GM23338 (cell line): ENCODE data around the gene SMARCC1. TPM values are rescaled to one million over a fixed set of nuclear protein-coding genes. Genes with fewer than 3 reads are reported as not detected.

Source experiments
- ATAC-seq: fragments of 200-7000 bp; cut with Tn5 transposase; 3 replicates; pipeline ENCODE4 v1.9.1; 2020
- DNase-seq: peaks from one replicate; pipeline ENCODE4 v3.0.0-alpha.2; 2015; ENCODE audit warnings: low spot score
- H2AFZ ChIP-seq: fragments of 200-600 bp; sonication (generic); 2 replicates; pipeline ENCODE4 v1.8.0; 2016; ENCODE audit warnings: antibody characterized with exemption, mild to moderate bottlenecking, moderate library complexity
- H3F3A ChIP-seq: fragments of 200-600 bp; sonication (generic); replicated peaks from 2 replicates; pipeline ENCODE4 v1.8.0; 2017; ENCODE audit warnings: antibody characterized with exemption, mixed run types, low read depth
- H3K27ac ChIP-seq: fragments of 200-600 bp; sonication (generic); 2 replicates; pipeline ENCODE4 v1.6.1; 2016; ENCODE audit warnings: low read depth
- H3K27me3 ChIP-seq: fragments of 200-600 bp; sonication (generic); 2 replicates; pipeline ENCODE4 v1.8.0; 2016; ENCODE audit warnings: mild to moderate bottlenecking, mixed run types, moderate library complexity; ENCODE audit not compliant: insufficient read depth
- H3K36me3 ChIP-seq: fragments of 200-600 bp; sonication (generic); 2 replicates; pipeline ENCODE4 v1.8.0; 2016; ENCODE audit warnings: mild to moderate bottlenecking; ENCODE audit not compliant: insufficient read depth
- H3K4me1 ChIP-seq: fragments of 200-600 bp; sonication (generic); 2 replicates; pipeline ENCODE4 v1.8.0; 2016; ENCODE audit warnings: mild to moderate bottlenecking, moderate library complexity; ENCODE audit not compliant: insufficient read depth
- H3K4me2 ChIP-seq: fragments of 200-600 bp; sonication (generic); 2 replicates; pipeline ENCODE4 v1.7.1; 2017; ENCODE audit warnings: mixed run types
- H3K4me3 ChIP-seq: fragments of 200-600 bp; sonication (generic); 2 replicates; pipeline ENCODE4 v1.6.1; 2016; ENCODE audit warnings: mixed run types
- H3K79me2 ChIP-seq: fragments of 200-600 bp; sonication (generic); replicated peaks from 2 replicates; pipeline ENCODE4 v1.8.0; 2017; ENCODE audit warnings: mild to moderate bottlenecking; ENCODE audit not compliant: insufficient read depth
- H3K9me2 ChIP-seq: fragments of 200-600 bp; sonication (generic); 2 replicates; pipeline ENCODE4 v1.8.0; 2017; ENCODE audit not compliant: insufficient read depth
- H4K20me1 ChIP-seq: fragments of 200-600 bp; sonication (generic); replicated peaks from 2 replicates; pipeline ENCODE4 v1.8.0; 2017; ENCODE audit warnings: mild to moderate bottlenecking; ENCODE audit not compliant: insufficient read depth
- H3K27ac Mint-ChIP-seq: 2 replicates; pipeline ENCODE4 v1.8.0; 2020; ENCODE audit warnings: inconsistent platforms, mild to moderate bottlenecking, moderate library complexity, mixed read lengths
- H3K27me3 Mint-ChIP-seq: 3 replicates; pipeline ENCODE4 v1.8.0; 2022; ENCODE audit warnings: low read depth, mild to moderate bottlenecking, moderate library complexity, mixed read lengths, inconsistent platforms; ENCODE audit not compliant: insufficient read depth, poor library complexity
- H3K36me3 Mint-ChIP-seq: 3 replicates; pipeline ENCODE4 v1.8.0; 2021; ENCODE audit warnings: low read depth, mild to moderate bottlenecking, inconsistent platforms, moderate library complexity, mixed read lengths
- H3K4me1 Mint-ChIP-seq: 3 replicates; pipeline ENCODE4 v1.8.0; 2020; ENCODE audit warnings: mild to moderate bottlenecking, inconsistent platforms, mixed read lengths
- H3K4me3 Mint-ChIP-seq: 3 replicates; pipeline ENCODE4 v1.8.0; 2021; ENCODE audit warnings: moderate library complexity, mild to moderate bottlenecking, inconsistent platforms, mixed read lengths
- H3K9me3 Mint-ChIP-seq: 3 replicates; pipeline ENCODE4 v1.8.0; 2020; ENCODE audit warnings: moderate library complexity, mild to moderate bottlenecking, inconsistent platforms, mixed read lengths
- CREB1 ChIP-seq: fragments of 250-450 bp; sonication (Bioruptor Pico); IDR thresholded peaks from 2 replicates; pipeline ENCODE4 v1.5.0; 2020; ENCODE audit warnings: low read depth, mild to moderate bottlenecking, moderate library complexity
- ETS1 ChIP-seq: IDR thresholded peaks from 2 replicates; pipeline ENCODE4 v1.6.1; 2016; ENCODE audit warnings: antibody characterized with exemption
- EZH2 ChIP-seq: fragments of 200-600 bp; sonication (generic); IDR thresholded peaks from one replicate; pipeline ENCODE4 v1.8.0; 2017; ENCODE audit warnings: antibody characterized with exemption, mild to moderate bottlenecking, low read depth; ENCODE audit not compliant: unreplicated experiment
- EZH2phosphoT487 ChIP-seq: fragments of 200-600 bp; sonication (generic); IDR thresholded peaks from one replicate; pipeline ENCODE4 v1.8.1; 2018; ENCODE audit warnings: antibody characterized with exemption; ENCODE audit not compliant: unreplicated experiment
- JUNB ChIP-seq: IDR thresholded peaks from one replicate; pipeline ENCODE4 v1.6.1; 2016; ENCODE audit warnings: antibody characterized with exemption; ENCODE audit not compliant: unreplicated experiment
- NANOG ChIP-seq: IDR thresholded peaks from 2 replicates; pipeline ENCODE4 v1.6.1; 2016; ENCODE audit warnings: antibody characterized with exemption, borderline replicate concordance
- POLR2AphosphoS5 ChIP-seq: IDR thresholded peaks from 2 replicates; pipeline ENCODE4 v1.6.1; 2016; ENCODE audit warnings: antibody characterized with exemption, low read depth
- REST ChIP-seq: IDR thresholded peaks from one replicate; pipeline ENCODE4 v1.6.1; 2018; ENCODE audit warnings: antibody characterized with exemption; ENCODE audit not compliant: unreplicated experiment
- STAT1 ChIP-seq: IDR thresholded peaks from one replicate; pipeline ENCODE4 v1.6.1; 2016; ENCODE audit warnings: antibody characterized with exemption; ENCODE audit not compliant: unreplicated experiment
- ZNF114 ChIP-seq: fragments of 250-450 bp; sonication (Bioruptor Pico); IDR thresholded peaks from 2 replicates; pipeline ENCODE4 v1.5.0; 2020; ENCODE audit warnings: mild to moderate bottlenecking, moderate library complexity
- ZNF331 ChIP-seq: fragments of 250-450 bp; sonication (Bioruptor Pico); IDR thresholded peaks from 2 replicates; pipeline ENCODE4 v1.5.0; 2020; ENCODE audit warnings: low read depth, mild to moderate bottlenecking, moderate library complexity
- ZNF462 ChIP-seq: fragments of 250-450 bp; sonication (Bioruptor Pico); IDR thresholded peaks from 2 replicates; pipeline ENCODE4 v1.5.0; 2020; ENCODE audit warnings: mild to moderate bottlenecking, moderate library complexity
- polyA plus RNA-seq: library from polyadenylated mRNA; unstranded; fragments of >200 nt; fragmentation: Nextera tagmentation; extraction: Ambion mirVana; gene quantifications from 2 replicates; pipeline ENCODE4 v1.2.1, GENCODE V29; 2016
- total RNA-seq: library from RNA; depleted of rRNA; stranded (reverse); fragments of >200 nt; shearing (Covaris generic); gene quantifications from 2 replicates; pipeline ENCODE4 v1.2.3, GENCODE V29; 2014
- TF ChIP-seq, protein P1 (sequence below), 2 experiments: fragments of 200-600 bp in 1 of 2; sonication (generic) in 1 of 2; conservative IDR thresholded peaks; 2 replicates each; pipeline versions ENCODE4 v1.5.1 to v1.6.1; 2016 to 2017; ENCODE audit warnings: antibody characterized with exemption in 2 of 2, low read depth in 2 of 2, mild to moderate bottlenecking in 2 of 2, moderate library complexity in 1 of 2

SMARCC1 gene
- total and polyA plus RNA-seq, 2 experiments from 2014 or later = 105 to 171 TPM

DNA sequence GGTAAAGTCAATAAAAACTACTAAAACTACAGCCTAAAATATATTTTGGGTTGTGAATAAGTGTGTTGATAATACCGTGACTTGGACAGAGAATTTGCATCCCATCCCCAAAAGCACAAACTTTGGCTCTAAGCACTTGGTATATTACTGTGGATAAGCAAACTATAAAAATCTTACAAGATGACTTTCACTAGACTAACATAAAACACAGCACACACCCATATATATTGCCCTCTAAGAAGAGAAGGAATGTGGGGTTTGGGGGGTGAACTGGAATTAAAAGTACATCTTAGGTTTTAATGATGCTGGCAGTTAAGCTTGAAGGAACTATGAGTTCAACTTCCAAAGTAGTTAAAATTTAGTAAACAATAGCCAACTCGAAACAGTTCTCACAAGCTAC, 174.4 kb downstream of the SMARCC1 start:
- Histone ChIP-seq H3K36me3 (peaks cover 56% of the 10 kb centered on the region), H3K27ac (no peak overlapping the region), H3K4me2 (no peak overlapping the region), H3K79me2 (peaks cover 24% of the 10 kb centered on the region), H3K4me1 (no peaks in the 10 kb centered on the region), H3K27me3 (no peaks in the 10 kb centered on the region), H3K9me2 (no peaks in the 10 kb centered on the region), H4K20me1 (peaks cover 20% of the 10 kb centered on the region; the same call in 1 of the 2 replicates), H3F3A (peaks cover 9% of the 10 kb centered on the region; the same call in 1 of the 2 replicates), H3K4me3 (no peak overlapping the region), H2AFZ (no peak overlapping the region)
- TF ChIP-seq ZNF462 (CRISPR knock-in tag) (no peak), ZNF114 (CRISPR knock-in tag) (no peak), EZH2 (no peak), NANOG (no peak), REST (no peak), JUNB (no peak), CREB1 (CRISPR knock-in tag) (no peak), POLR2AphosphoS5 (no peak), ETS1 (no peak), STAT1 (no peak), ZNF331 (CRISPR knock-in tag) (no peak), EZH2phosphoT487 (no peak)
- TF ChIP-seq, protein P1, sequence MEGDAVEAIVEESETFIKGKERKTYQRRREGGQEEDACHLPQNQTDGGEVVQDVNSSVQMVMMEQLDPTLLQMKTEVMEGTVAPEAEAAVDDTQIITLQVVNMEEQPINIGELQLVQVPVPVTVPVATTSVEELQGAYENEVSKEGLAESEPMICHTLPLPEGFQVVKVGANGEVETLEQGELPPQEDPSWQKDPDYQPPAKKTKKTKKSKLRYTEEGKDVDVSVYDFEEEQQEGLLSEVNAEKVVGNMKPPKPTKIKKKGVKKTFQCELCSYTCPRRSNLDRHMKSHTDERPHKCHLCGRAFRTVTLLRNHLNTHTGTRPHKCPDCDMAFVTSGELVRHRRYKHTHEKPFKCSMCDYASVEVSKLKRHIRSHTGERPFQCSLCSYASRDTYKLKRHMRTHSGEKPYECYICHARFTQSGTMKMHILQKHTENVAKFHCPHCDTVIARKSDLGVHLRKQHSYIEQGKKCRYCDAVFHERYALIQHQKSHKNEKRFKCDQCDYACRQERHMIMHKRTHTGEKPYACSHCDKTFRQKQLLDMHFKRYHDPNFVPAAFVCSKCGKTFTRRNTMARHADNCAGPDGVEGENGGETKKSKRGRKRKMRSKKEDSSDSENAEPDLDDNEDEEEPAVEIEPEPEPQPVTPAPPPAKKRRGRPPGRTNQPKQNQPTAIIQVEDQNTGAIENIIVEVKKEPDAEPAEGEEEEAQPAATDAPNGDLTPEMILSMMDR (conservative IDR thresholded peaks at IDR 0.05; ENCODE audit: low read depth in 2 of 2) = no peak
- Mint-ChIP-seq H3K4me1 (no peaks in the 10 kb centered on the region), H3K9me3 (no peaks in the 10 kb centered on the region), H3K4me3 (no peak overlapping the region), H3K36me3 (peaks cover 81% of the 10 kb centered on the region), H3K27ac (no peak overlapping the region), H3K27me3 (peaks cover 3% of the 10 kb centered on the region)
- DNase-seq (no peak), ATAC-seq (no peak)
